Stimulated activated CD8-positive, alpha-beta memory T cell treated with anti-CD3 and anti-CD28 coated beads, Interleukin-7, amount 100 ng/mL, for 24 hours (primary cell): ENCODE results near the gene ZNF175.

ENCODE experiments used
- DNase-seq: peaks from one replicate; pipeline ENCODE4 v3.0.0-alpha.2; 2020; ENCODE audit warnings: low read depth

The ZNF175 gene

GRCh38 chr19:51570962-51571575 is at the start of gene ZNF175:
ZNF175 (plus strand) TSS chr19:51571283; CDS start chr19:51573330, 2,047 bp downstream.
- peak; percentile 75 for DNase-seq

GRCh38 chr19:51521357-51521756 is 49.7 kb upstream of the ZNF175 start:
- no peak for DNase-seq

- DNase-seq, result no peak
Measured at GRCh38 chr19:51521781-51522180, 49.3 kb upstream of the ZNF175 start.

- no peak for DNase-seq
Measured at GRCh38 chr19:51524666-51525264, 46.3 kb upstream of the ZNF175 start.

- no peak for DNase-seq
Measured at GRCh38 chr19:51525651-51526050, 45.4 kb upstream of the ZNF175 start.

GRCh38 chr19:51529301-51529700 is 41.8 kb upstream of the ZNF175 start:
- DNase-seq, result no peak

- no peak for DNase-seq
Measured at GRCh38 chr19:51530616-51531015, 40.5 kb upstream of the ZNF175 start.

- DNase-seq, result no peak
Measured at GRCh38 chr19:51531349-51532315, 39.5 kb upstream of the ZNF175 start, which contains the start of gene SIGLEC6. SIGLEC6 (minus strand) TSS chr19:51531670; CDS start chr19:51531648, 22 bp downstream.

GRCh38 chr19:51535535-51535934 is 35.5 kb upstream of the ZNF175 start:
- no peak for DNase-seq

GRCh38 chr19:51539821-51540366 is 31.2 kb upstream of the ZNF175 start:
- no peak for DNase-seq

- DNase-seq, result no peak
Measured at GRCh38 chr19:51541458-51542357, 29.4 kb upstream of the ZNF175 start.

- DNase-seq, result no peak
Measured at GRCh38 chr19:51542699-51543098, 28.4 kb upstream of the ZNF175 start.

- DNase-seq, result no peak
Measured at GRCh38 chr19:51544038-51544437, 27.0 kb upstream of the ZNF175 start.

GRCh38 chr19:51546107-51546649 is 24.9 kb upstream of the ZNF175 start:
- DNase-seq, result no peak

- no peak for DNase-seq
Measured at GRCh38 chr19:51546650-51547396, 24.3 kb upstream of the ZNF175 start.

GRCh38 chr19:51547397-51548212 is 23.5 kb upstream of the ZNF175 start:
- DNase-seq, result no peak

GRCh38 chr19:51548213-51548651 is 22.9 kb upstream of the ZNF175 start:
- no peak for DNase-seq

- no peak for DNase-seq
Measured at GRCh38 chr19:51548891-51549305, 22.2 kb upstream of the ZNF175 start.
